ENCODE measurements around the gene ZBTB18. TPM values are rescaled to one million over a fixed set of nuclear protein-coding genes. Genes with fewer than 3 reads are reported as not detected.

ZBTB18 gene
- polyA plus RNA-seq, 6 donors from 2014 or later: 3.4 to 12.0 (median 9.8) TPM

DNA sequence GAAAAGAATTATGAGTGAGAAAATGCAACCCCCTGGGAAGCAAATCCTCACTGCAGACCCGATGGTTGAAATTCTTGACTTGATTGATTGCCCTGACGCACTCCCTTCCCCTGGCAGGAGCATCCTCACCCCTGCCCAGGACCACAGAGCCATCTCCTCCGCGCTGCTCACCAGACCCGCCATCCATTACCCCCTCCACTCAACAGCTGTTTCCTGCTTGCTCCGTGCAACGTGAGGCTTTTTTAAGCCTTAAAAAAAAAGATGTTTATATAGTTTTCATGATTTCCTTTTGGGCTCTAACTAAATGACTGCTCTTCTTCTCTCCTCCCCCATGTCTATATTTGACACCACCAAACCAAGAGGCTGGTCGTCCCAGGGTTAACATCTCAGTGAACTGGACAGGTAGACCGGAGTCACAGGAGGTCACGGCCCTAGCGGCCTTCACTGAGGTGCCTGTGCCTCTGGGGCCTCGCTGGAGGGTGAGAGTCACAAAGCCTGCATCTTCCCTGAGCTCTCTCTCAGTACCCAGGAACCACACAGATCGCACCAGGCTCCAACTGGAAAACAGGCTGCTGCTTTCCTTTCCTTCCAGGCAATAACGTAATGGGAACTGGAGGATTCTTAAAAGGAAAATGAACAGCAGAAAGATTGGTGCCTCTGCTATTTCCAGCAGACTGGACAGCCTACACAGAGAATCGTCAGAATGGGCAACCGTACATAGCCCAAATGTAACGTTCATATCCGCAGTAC, 49.8 kb downstream of the ZBTB18 start:
- Mint-ChIP-seq H3K4me1 (peaks cover 12 to 16% (median 14%) of the 10 kb centered on the region in 3 donors), H3K4me3 (peak overlapping the region in 7 of 8 donors; percentile 12 to 78 (median 62)), H3K36me3 (no peaks in the 10 kb centered on the region), H3K27me3 (peaks cover 20 to 44% (median 33%) of the 10 kb centered on the region in 3 donors), H3K9me3 (no peaks in the 10 kb centered on the region), H3K27ac (peak overlapping the region in 3 of 6 donors; percentile 4 to 86 (median 16))
- ATAC-seq (ENCODE audit: low read depth in 2 of 2): peak; percentile 63 to 78
- no peak for DNase-seq

GRCh38 chr1:244102046-244102445, 51.0 kb downstream of the ZBTB18 start:
- ATAC-seq (ENCODE audit: low read depth in 2 of 2): no peak
- Mint-ChIP-seq H3K9me3 (no peaks in the 10 kb centered on the region), H3K27ac (no peak overlapping the region), H3K4me3 (peak overlapping the region in 1 of 8 donors; percentile 9), H3K27me3 (peaks cover 20 to 44% (median 36%) of the 10 kb centered on the region in 3 donors), H3K36me3 (no peaks in the 10 kb centered on the region), H3K4me1 (peaks cover 12 to 16% (median 14%) of the 10 kb centered on the region in 3 donors)
- DNase-seq: no peak

DNA sequence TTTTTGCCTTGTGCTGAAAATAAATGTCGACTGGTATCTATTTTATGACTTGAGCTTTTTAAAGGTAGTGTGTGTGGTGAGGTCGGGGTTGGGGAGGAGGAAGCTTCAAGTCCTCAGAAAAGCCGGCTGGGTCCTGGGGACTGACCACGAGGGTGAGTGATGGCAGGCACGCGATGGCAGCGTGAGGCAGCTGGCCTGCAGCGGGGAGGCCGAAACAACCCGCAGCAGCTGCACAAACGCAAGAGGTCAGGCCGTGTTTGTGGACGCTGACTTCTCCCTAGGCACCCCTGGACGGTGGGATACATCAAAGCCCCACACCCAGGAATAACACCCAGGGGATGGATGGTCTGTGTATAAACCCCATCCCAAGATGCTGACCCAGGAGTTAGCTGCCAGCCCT, 51.4 kb downstream of the ZBTB18 start:
- Mint-ChIP-seq H3K27me3 (peaks cover 20 to 44% (median 36%) of the 10 kb centered on the region in 3 donors), H3K4me3 (peak overlapping the region in 1 of 8 donors; percentile 45), H3K4me1 (peaks cover 12 to 16% (median 14%) of the 10 kb centered on the region in 3 donors), H3K9me3 (no peaks in the 10 kb centered on the region), H3K36me3 (no peaks in the 10 kb centered on the region), H3K27ac (no peak overlapping the region)
- ATAC-seq (ENCODE audit: low read depth in 2 of 2) (no peak), DNase-seq (no peak)

DNA sequence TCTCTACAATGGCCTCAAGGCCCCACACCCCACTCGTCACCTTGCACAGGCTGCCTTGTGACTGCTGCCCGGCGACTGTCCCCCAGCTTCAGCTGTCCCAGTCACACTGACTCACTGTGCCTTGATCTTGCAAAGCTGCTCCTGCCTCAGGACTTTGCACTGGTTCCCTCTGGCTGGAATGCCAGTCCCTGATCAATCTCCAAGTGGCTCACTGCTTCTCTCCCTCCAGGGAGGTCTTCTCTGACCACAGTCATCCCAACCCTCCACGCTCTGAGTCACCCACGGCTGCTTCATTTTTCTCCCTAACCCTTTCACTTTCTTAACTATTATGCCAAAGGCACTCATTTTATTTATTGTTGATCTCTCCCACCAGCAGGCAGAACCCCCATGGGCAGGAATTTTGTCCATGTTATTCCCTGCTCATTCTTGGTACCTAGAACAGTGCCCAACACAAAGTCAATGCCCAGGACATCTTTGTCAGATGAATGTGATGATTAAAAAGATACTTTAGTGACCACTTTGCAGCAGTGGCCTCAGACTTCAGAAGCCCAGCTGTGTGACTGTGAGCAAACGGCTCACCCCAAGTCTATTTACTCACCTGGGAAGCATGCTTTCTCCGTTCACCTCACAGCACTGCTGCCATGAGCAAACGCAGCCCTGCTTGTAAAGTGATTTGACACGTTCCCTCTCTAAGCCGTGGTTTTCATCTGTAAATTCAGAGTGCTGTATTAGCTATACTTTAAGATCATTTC, 53.4 kb downstream of the ZBTB18 start:
- no peaks in the 10 kb centered on the region for H3K9me3 Mint-ChIP-seq
- peak overlapping the region in 1 of 8 donors; percentile 23 for H3K4me3 Mint-ChIP-seq
- H3K27me3 Mint-ChIP-seq: peaks cover 20 to 43% (median 32%) of the 10 kb centered on the region in 3 donors

GRCh38 chr1:244106176-244106575, 55.1 kb downstream of the ZBTB18 start:
- Mint-ChIP-seq H3K9me3 (no peaks in the 10 kb centered on the region), H3K4me3 (no peak overlapping the region), H3K27ac (no peak overlapping the region), H3K4me1 (peaks cover 9 to 17% (median 10%) of the 10 kb centered on the region in 3 donors), H3K27me3 (peaks cover 11 to 30% (median 22%) of the 10 kb centered on the region in 3 donors), H3K36me3 (no peaks in the 10 kb centered on the region)
- DNase-seq (no peak), ATAC-seq (ENCODE audit: low read depth in 2 of 2) (no peak)

More for the DNA sequence above, 53.4 kb downstream of the ZBTB18 start:
- no peaks in the 10 kb centered on the region for H3K36me3 Mint-ChIP-seq
- DNase-seq (no peak), ATAC-seq (ENCODE audit: low read depth in 2 of 2) (no peak)
- peak overlapping the region in 1 of 6 donors; percentile 84 for H3K27ac Mint-ChIP-seq
- peaks cover 12 to 16% (median 14%) of the 10 kb centered on the region in 3 donors for H3K4me1 Mint-ChIP-seq

Other genes starting within 250 kb of the ZBTB18 start
- 1 to 10 TPM in 5 of 6 donors, not detected in 1; 2.8 to 6.4 (median 3.5) TPM for gene AKT3, start 201.0 kb upstream of the ZBTB18 start, polyA plus RNA-seq (ENCODE audit: low read depth in 6 of 6)

All from naive B cell (primary cell).